LHCN-M2 (cell line): ENCODE measurements around the gene PLEKHM1. TPM values are rescaled to one million over a fixed set of nuclear protein-coding genes. Genes with fewer than 3 reads are reported as not detected.

Experiments used
- DNase-seq: peaks from one replicate; pipeline ENCODE4 v3.0.0-alpha.2; 2012; ENCODE audit warnings: low read depth
- total RNA-seq: library from RNA; depleted of rRNA; stranded (reverse); fragments of >200 nt; gene quantifications from 2 replicates; pipeline ENCODE4 v1.2.3, GENCODE V29; 2014; rRNA removed

The PLEKHM1 gene
- total RNA-seq, 1 experiment from 2014 or later, result 27.2 TPM

DNA sequence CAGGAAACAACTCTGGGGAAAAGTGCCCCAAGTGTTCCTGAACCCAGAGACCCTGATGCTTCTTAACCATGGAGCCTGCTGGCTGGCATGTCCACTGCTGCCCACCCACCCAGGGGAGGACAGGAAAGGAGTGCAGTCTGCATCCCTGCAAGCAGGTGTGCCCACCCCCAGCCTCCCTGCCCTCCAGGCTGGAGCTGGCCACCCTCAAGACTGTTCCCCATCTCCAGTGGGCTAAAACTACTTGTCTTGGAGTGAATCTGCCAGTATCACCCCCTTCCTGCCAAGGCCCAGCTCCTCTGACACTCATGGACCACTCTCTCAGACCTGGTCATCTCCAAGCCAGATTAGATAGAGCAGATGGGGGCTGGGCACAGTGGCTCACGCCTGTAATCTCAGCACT lies 87.6 kb downstream of the PLEKHM1 start:
- DNase-seq, result no peak

DNA sequence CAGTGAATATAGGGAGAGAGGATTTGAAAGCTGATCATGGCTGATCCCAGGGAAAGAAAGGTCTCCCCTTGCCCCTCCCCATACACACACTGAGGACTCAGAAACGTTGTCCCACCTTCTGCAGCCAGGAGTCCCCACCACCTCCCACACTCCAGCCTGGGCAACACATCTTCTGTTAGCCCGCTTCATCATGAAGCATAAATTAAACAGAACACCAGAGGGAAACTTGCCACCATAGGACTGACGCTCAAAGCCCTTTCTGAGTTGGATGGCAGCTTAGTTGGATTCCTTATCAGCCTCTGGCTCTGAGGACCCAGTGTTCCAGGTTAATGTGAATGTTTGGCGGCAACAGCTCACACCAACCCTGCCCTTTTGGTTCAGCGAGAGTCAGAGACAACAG lies 91.7 kb downstream of the PLEKHM1 start:
- no peak for DNase-seq

DNA sequence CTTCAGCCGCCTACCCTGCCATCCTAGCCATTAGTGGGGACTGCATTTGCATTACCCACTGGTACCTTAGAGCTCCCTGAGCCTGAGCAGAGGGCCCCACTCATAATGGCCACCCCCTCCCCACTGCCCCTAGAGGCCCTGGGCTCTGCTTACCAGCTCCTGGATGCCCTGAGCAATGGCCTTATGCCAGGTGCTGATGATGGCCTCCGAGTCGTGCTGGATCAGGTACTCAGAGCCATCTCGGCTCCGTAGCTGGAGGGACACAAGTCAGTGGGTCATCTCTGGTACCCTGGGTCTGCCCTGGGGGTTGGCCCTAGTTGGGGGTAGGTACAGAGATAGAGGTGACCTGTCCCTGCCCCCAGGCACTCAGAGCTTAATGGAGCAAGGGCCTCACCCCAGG lies 92.7 kb downstream of the PLEKHM1 start:
- no peak for DNase-seq

DNA sequence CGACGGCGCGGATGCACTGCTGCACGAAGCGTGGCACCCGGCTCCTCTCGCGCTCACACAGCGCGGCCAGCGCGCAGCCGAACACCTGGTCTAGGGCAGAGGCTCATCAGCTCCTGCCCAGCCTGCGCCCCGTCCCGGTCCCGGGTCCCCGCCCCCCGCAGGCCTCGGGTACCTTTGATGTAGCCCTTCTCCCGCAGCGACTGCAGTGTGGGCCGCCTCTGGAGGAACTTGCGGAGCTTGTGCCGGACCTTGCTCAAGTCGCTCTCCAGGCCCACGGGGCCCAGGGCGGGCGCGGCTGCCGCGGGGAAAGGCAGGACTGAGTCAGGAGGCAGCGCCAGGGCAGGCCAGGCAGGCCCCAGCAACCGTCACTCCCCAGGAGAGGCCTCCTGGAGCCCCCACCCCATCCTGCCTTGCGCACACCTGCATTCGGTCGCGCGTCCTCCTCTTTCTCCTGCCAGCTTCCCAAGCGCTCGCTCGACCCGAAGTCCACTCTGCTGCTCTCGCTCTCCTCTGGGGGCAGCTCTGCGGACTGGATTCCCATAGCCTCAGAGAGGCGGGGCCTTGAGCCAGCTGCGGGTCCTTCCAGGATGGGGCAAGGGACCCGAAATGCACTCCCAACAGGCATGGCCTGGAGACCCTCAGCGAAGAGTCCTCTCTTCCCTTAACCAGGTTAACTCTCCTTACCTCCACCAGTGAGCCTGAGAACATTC lies 93.9 kb downstream of the PLEKHM1 start:
- no peak for DNase-seq

DNA sequence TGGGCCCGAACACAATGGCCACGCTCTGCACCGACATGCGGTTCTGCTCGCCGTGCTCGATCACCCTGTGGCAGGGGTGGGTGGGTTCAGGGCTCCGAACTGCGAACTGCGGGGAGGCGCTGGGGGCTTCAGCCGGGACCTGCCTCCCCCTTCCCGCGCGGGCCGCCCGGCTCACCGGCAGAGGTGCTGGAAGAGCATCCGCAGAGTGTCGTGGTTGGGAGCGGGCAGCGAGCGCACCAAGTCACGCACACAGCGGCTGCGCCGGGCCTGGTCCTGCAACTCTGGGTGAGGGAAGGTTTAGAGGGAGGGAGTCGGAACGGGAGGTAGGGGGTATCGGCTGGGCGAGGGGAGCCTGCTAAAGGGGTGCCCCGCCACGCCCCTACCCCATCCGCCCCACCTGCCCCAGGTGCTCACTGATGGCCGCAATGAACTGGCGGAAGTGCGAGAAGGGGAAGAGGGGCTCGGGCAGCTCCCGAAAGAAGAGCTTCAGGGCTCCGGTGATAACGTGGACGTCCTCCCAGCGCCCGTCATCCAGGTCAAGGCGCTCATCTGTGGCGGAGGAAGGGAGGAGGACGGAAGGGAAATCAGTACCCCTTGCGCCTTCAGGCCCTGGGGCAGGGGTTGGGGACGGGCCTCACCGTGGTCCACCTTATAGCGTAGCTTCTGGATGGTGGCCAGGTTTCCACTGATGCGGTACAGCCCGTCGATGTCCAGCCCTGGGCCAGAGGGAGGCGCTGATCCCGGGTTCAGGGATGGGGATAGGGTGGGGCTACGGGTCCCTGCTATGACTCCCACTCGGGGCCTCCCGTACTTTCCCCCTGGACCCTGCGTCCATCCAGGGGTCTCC lies 94.7 kb downstream of the PLEKHM1 start:
- DNase-seq, result no peak

DNA sequence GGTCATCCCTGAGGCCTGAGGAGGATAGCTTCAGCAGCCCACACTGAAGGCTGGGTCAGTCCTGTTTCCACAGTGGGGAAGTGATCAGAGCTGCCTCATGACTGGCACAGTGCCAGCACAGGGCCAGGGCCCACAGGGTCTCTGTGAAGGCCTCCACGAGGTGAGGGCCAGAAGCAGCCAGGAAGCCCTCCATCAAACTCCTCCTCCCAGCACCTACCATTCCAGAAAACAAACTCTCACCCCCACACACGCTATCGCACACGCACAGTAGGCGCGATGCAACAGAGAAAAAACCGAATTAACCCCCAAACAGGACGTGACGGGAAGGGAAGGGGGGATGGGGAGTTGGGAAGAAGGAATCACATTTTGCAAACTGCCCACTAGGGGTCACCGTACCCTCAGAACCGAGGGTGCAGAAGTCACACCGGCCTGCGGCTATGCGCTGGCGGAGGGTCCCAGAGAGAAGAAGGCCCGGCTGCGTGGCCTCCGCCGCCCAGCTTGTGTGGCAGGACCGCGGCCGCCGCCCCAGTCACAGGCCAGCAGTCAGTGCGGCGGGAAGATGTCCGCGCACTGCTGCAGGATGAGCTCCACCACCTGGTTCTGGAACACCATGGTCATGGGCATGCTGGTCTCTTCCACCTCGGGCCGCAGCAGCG lies 95.5 kb downstream of the PLEKHM1 start:
- peak; percentile 65 for DNase-seq

DNA sequence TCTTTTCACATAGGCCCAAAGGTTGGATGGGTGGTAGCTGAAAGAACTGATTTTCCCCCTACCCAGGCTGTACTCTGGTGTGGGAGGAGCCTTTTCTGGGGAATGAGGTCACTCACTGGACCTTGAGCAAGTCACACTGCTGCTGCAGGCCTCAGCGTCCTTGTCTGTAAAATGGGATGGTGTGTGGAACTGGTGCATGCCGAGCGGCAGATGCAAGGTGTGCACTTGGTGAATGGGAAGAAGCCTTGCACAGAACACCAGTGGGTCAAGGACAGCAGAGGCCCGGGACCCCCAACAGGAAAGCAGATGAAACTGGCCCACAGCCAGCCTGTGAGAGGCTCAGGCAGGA lies 96.0 kb downstream of the PLEKHM1 start:
- DNase-seq, result no peak

DNA sequence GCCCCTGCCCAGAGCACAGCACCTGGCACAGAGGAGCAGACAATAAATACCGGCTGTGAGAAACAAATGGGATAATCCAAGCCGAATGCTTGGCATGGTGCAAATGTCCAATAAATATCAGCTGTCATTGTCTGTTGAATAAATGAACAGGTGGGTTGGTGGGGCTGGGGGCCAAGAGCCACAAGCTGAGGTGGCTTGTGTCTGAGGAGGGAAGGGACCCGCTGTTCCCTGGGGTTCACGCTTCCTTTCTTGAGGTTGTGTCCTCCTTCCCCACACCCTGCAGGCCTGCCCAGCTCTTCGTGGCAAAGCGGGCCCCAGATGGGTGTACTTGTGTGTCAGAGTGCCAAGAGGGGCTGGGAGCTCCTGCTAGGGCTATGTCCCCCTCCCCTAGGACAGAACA lies 96.4 kb downstream of the PLEKHM1 start:
- DNase-seq, result peak; percentile 39

DNA sequence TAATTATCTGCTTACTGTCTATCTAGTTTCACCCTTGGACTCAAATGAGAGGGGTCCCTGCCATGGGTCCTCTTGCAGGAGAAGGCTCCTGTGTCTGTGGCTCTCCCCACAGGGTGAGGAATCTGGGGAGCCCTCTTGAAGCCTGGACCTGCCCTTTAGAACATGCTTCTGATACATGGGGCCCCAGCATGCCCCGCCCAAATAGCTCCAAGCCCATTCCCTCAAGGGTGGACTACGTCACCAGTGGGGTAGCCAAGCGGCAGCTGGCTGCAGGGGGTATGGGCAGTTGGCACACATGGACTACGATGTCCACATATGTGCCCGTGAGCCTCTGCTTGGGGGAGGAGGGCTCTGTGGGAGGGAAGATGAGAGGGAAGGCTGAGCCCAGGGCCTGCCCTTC lies 97.1 kb downstream of the PLEKHM1 start:
- no peak for DNase-seq

DNA sequence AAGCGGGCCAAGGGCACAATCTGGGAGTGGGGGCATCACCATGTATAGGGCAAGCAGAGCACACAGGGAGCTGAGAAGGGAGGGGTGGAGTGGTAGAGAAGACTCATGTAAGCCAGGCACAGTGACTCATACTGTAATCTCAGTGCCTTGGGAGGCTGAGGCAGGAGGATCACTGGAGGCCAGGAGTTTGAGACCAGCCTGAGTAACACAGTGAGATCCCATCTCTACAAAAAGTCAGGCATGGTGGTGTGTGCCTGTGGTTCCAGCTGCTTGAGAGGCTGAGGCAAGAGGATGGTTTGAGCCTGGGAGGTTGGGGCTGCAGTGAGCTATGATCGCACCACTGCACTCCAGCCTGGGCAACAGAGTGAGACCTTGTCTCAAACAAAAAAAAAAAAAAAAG lies 98.6 kb downstream of the PLEKHM1 start:
- no peak for DNase-seq

DNA sequence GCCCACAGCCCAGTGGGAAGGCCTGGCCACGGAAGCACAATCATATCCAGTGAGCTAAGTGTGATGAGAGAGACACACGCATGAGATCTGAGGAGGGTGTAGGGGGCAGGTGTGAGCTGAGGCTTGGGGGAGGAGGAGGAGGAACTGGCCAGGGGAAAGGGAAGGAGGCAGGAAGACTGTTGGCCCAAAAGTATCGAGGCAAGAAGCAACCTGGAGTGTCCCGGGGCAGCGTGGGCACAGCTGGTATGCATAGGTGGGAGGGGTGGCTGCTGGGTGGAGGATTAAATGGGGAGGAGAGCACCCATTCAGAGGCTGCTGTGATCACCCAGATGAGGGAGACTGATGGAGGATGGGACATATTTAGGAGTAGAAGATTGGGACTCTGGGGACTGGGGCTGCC lies 99.2 kb downstream of the PLEKHM1 start:
- DNase-seq, result no peak

DNA sequence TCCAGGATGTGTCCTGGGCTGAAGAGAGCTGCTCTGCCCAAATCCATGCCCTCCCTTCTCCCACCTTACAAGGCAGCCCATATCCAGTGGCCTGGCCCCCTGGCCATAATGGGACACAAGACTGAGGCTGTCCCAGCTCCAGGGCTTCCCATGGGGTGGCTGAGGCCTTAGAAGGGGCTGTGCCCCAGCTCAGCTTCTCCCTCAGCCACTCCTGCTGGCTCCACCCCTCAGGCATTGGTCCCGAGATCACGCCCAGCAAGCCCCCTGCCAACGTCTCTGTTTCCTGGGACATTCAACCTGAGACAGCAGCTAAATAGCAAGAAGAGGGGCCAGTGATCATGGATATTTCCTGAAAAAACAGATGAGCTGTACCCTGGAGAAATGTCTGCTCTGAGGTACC lies 101.2 kb downstream of the PLEKHM1 start:
- no peak for DNase-seq

DNA sequence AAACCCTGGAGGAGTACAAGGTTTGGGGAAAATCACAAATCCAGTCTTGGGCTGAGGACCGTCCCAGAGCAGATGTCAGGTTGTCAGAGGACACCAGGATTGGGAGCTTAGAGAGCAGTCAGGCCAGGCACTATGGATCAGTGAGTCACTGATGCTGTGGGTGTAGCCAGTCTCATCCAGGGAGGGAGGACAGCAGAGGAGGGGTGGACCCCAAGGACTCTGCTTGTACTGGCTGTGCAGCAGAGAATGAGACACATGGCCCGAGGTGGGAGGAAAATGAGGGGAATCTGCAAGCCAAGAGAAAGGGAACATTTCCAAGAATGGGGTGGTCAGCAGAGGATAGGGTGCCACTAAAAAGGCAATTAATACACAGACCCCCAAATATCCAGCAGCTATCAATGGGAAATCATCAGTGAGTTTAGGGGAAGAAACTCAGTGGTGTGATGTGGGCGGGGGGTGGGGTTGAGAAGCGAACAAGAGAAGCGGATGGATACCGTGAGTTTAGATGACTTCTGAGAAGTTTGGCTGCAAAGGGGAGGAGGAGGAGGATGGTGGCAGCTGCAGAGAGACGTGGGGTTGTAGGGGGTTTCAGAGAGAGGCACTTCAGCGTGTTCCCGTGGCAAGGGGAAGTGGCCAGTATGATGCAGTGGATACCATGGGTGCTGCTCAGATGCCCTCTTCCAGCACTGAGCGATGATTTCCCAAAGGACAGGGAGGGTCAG lies 101.8 kb downstream of the PLEKHM1 start:
- peak; percentile 53 for DNase-seq

DNA sequence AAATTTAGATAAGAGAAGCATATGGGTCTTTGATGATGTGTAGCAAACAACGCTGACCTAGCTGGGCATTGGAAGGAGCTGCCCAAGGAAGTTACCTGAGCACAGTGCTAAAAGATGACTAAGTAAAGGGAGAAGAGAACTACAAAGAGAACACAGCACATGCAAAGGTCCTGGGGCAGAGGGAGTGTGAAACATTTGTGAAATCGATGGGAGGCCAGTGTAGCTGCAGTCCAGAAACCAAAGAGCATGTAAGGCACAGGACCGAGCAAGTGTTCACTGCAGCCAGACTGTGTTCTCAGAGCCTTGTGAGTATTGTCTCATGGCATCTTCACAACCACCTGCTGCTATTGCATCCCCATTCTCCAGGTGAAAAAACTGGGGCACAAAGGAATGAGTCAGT lies 102.8 kb downstream of the PLEKHM1 start:
- no peak for DNase-seq

DNA sequence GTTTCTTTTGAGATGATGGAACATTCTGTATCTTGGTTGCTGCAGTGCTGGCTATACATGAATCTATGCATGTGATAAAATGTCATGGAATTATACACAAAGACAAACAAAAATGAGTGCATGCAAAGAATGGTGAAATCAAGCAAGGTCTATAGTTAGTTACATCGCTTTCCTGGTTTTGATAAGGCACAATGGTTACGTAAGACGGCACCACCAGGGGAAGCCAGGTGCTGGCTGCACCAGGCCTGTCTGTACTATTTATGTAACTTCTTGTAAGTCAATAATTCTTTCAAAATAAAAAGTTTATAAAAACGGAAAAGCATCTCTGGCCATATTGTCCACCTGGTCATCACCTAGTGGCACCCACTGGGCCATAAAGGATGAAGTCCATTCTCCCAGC lies 104.3 kb downstream of the PLEKHM1 start:
- DNase-seq, result no peak

Other genes with a start within 250 kb of the PLEKHM1 start
- gene SPATA32, start 228.6 kb downstream of the PLEKHM1 start, total RNA-seq, result 0.11 TPM in 1 of 2 replicates, not detected in the other
- 5.8 and 6.2 TPM in 2 replicates for gene MAP3K14, start 173.7 kb downstream of the PLEKHM1 start, total RNA-seq
- gene ARHGAP27, start 57.9 kb downstream of the PLEKHM1 start, total RNA-seq, result 0.83 and 3.0 TPM in 2 replicates